Endothelial cell of umbilical vein (primary cell): ENCODE measurements around the gene UNC5C. TPM values are rescaled to one million over a fixed set of nuclear protein-coding genes. Genes with fewer than 3 reads are reported as not detected.

ENCODE experiments used
- BruUV-seq: library from RNA; stranded (reverse); fragments of 400-500 nt; replicated peaks from 2 replicates; lab custom pipeline; 2021; lab: Mats Ljungman, UMichigan
- CTCF ChIA-PET: fragments of 300-600, 350-600 bp; sonication (Branson Sonifier 250); formaldehyde crosslinking; loops from one replicate; lab custom pipeline; 2021; ENCODE audit warnings: antibody characterized with exemption, inconsistent platforms; lab: Charles Lee
- POLR2A ChIA-PET: fragments of 300-600, 350-600 bp; sonication (Branson Sonifier 250); formaldehyde crosslinking; loops from one replicate; lab custom pipeline; 2021; ENCODE audit warnings: antibody characterized with exemption, inconsistent platforms; lab: Charles Lee
- DNase-seq: peaks from one replicate; pipeline ENCODE4 v3.0.0-alpha.2; 2011; ENCODE audit warnings: low read depth, low spot score
- FAIRE-seq: peaks from 2 replicates; lab custom pipeline; 2011; peaks lifted over from hg19 to GRCh38; lab: Jason Lieb, UNC
- H2AFZ ChIP-seq: 2 replicates; pipeline ENCODE4 v1.6.0; 2012; ENCODE audit warnings: low read depth, low read length, control low read depth, inconsistent platforms
- H3K27ac ChIP-seq: 2 replicates; pipeline ENCODE4 v1.5.1; 2011; ENCODE audit warnings: low read depth, mild to moderate bottlenecking, control low read depth, low read length, moderate library complexity; ENCODE audit not compliant: insufficient read depth
- H3K27me3 ChIP-seq, 2 experiments: 2 replicates each; pipeline versions ENCODE4 v1.6.0 to v1.6.1; 2011; ENCODE audit warnings: low read length in 2 of 2, mixed read lengths in 1 of 2; ENCODE audit not compliant: control insufficient read depth in 2 of 2, insufficient read depth in 2 of 2
- H3K36me3 ChIP-seq, 2 experiments: 2 replicates in 1 of 2; 3 replicates in 1 of 2; pipeline ENCODE4 v1.5.1; 2011; ENCODE audit warnings: low read length in 2 of 2, mild to moderate bottlenecking in 1 of 2, moderate library complexity in 1 of 2; ENCODE audit not compliant: control insufficient read depth in 2 of 2, insufficient read depth in 2 of 2; ENCODE audit errors: extremely low read depth in 1 of 2
- H3K4me1 ChIP-seq: 3 replicates; pipeline ENCODE4 v1.5.1; 2011; ENCODE audit warnings: mild to moderate bottlenecking, low read length; ENCODE audit not compliant: control insufficient read depth, insufficient read depth; ENCODE audit errors: extremely low read depth
- H3K4me2 ChIP-seq: 2 replicates; pipeline ENCODE4 v1.6.1; 2011; ENCODE audit warnings: low read length, control low read depth, mixed read lengths; ENCODE audit not compliant: insufficient read depth
- H3K4me3 ChIP-seq, 3 experiments: fragments of 200-600 bp in 1 of 3; sonication (generic), shearing (Covaris generic) in 1 of 3; replicated peaks in 1 of 3; 2 replicates each; pipeline ENCODE4 v1.5.1; 2011 to 2016; ENCODE audit warnings: control low read depth in 3 of 3, low read length in 3 of 3, mild to moderate bottlenecking in 2 of 3, inconsistent platforms in 1 of 3, low read depth in 1 of 3, moderate library complexity in 1 of 3; ENCODE audit not compliant: insufficient read depth in 1 of 3
- H3K79me2 ChIP-seq: 2 replicates; pipeline ENCODE4 v1.6.0; 2012; ENCODE audit warnings: low read length, inconsistent platforms; ENCODE audit not compliant: control insufficient read depth, insufficient read depth
- H3K9ac ChIP-seq: replicated peaks from 2 replicates; pipeline ENCODE3; 2011; ENCODE audit warnings: low read length, control low read depth; ENCODE audit not compliant: insufficient read depth; ENCODE audit errors: extremely low read depth
- H3K9me1 ChIP-seq: replicated peaks from 3 replicates; pipeline ENCODE4 v1.6.0; 2011; ENCODE audit warnings: mild to moderate bottlenecking, low read length; ENCODE audit not compliant: control insufficient read depth, insufficient read depth; ENCODE audit errors: extremely low read depth
- H3K9me3 ChIP-seq: replicated peaks from 2 replicates; pipeline ENCODE4 v1.5.1; 2012; ENCODE audit warnings: low read length, inconsistent platforms; ENCODE audit not compliant: control insufficient read depth, insufficient read depth
- H4K20me1 ChIP-seq: replicated peaks from 2 replicates; pipeline ENCODE3; 2011; ENCODE audit warnings: mild to moderate bottlenecking, low read length; ENCODE audit not compliant: control insufficient read depth, insufficient read depth; ENCODE audit errors: extremely low read depth
- EZH2 ChIP-seq: IDR thresholded peaks from 2 replicates; pipeline ENCODE4 v1.6.1; 2012; ENCODE audit warnings: borderline replicate concordance, low read depth, mild to moderate bottlenecking, moderate library complexity, low read length, inconsistent platforms; ENCODE audit not compliant: severe bottlenecking
- FOS ChIP-seq: IDR thresholded peaks from 2 replicates; pipeline ENCODE4 v1.6.1; 2011; ENCODE audit warnings: mild to moderate bottlenecking, low read length, moderate library complexity, borderline replicate concordance; ENCODE audit not compliant: insufficient read depth
- GATA2 ChIP-seq: IDR thresholded peaks from 2 replicates; pipeline ENCODE4 v1.7.0; 2011; ENCODE audit warnings: low read depth, mild to moderate bottlenecking, moderate library complexity, mixed read lengths, low read length; ENCODE audit not compliant: insufficient read length, insufficient read depth
- JUN ChIP-seq: IDR thresholded peaks from 2 replicates; pipeline ENCODE4 v1.6.1; 2011; ENCODE audit warnings: borderline replicate concordance, low read depth; ENCODE audit not compliant: insufficient read length, insufficient read depth
- MYC ChIP-seq: IDR thresholded peaks from one replicate; pipeline ENCODE4 v1.6.1; 2011; ENCODE audit warnings: mild to moderate bottlenecking, low read depth, low read length
- POLR2A ChIP-seq: IDR thresholded peaks from 2 replicates; pipeline ENCODE4 v1.6.1; 2012; ENCODE audit warnings: low read depth, mild to moderate bottlenecking, control low read depth, low read length
- POLR2AphosphoS5 ChIP-seq: IDR thresholded peaks from 2 replicates; pipeline ENCODE4 v1.6.1; 2012; ENCODE audit warnings: low read depth, mild to moderate bottlenecking, control low read depth, low read length, moderate library complexity; ENCODE audit not compliant: insufficient read depth
- dilution Hi-C: fragments of 300-500 bp; cut with MboI; formaldehyde crosslinking; loops from one replicate; pipeline ENCODE4 v1.15.0; 2019; ENCODE audit warnings: low sequenced_read_pairs; ENCODE audit not compliant: extremely low pct_ligation_motif_present
- intact Hi-C: fragments of 100-400 bp; cut with micrococcal nuclease; formaldehyde crosslinking; loops from one replicate; pipeline ENCODE4 v1.10.0; 2022
- polyA plus RNA-seq, 4 experiments: library from polyadenylated mRNA; depleted of rRNA in 3 of 4; stranded (reverse) in 3 of 4; unstranded in 1 of 4; fragments of >200 nt; gene quantifications; 2 replicates each; pipeline versions ENCODE4 v1.2.1 to v1.2.3, GENCODE V29; 2011 to 2012; ENCODE audit warnings: missing spikeins in 1 of 4
- total RNA-seq: library from RNA; stranded (reverse); gene quantifications from 2 replicates; pipeline ENCODE4 v1.2.3, GENCODE V29; 2021
- TF ChIP-seq, protein P1 (sequence below): IDR thresholded peaks from 2 replicates; pipeline ENCODE4 v1.6.1; 2011; ENCODE audit not compliant: insufficient read depth, insufficient read length
- TF ChIP-seq, protein P2 (sequence below), 2 donors: IDR thresholded peaks; 1 replicate in 1 of 2; 2 replicates in 1 of 2; pipeline ENCODE4 v1.5.1; 2011; ENCODE audit warnings: low read length in 2 of 2, mild to moderate bottlenecking in 2 of 2, moderate library complexity in 2 of 2, control low read depth in 1 of 2, inconsistent platforms in 1 of 2, low read depth in 1 of 2; ENCODE audit not compliant: insufficient read depth in 1 of 2; ENCODE audit errors: extremely low read depth in 1 of 2

The UNC5C gene
- total and polyA plus RNA-seq, 2 donors (not counting 3 experiments of a cell fraction or from before 2014, with no cell fraction given), result 0.44 to 0.53 TPM

- dilution Hi-C loops (no loop called here), intact Hi-C loops (no loop called here)
- Histone ChIP-seq H3K4me3 (no peak overlapping the region), H3K4me1 (no peaks in the 10 kb centered on the region), H3K36me3 (no peaks in the 10 kb centered on the region), H3K9ac (no peak overlapping the region), H4K20me1 (no peaks in the 10 kb centered on the region), H3K4me2 (no peak overlapping the region), H2AFZ (no peak overlapping the region), H3K27me3 (peaks cover 0 to 2% of the 10 kb centered on the region in 2 experiments), H3K9me3 (no peaks in the 10 kb centered on the region), H3K79me2 (no peaks in the 10 kb centered on the region), H3K9me1 (no peaks in the 10 kb centered on the region), H3K27ac (no peak overlapping the region)
- POLR2A ChIA-PET, result no interaction called here
- BruUV-seq, result no TSS peak
- FAIRE-seq (no peak), DNase-seq (no peak)
- TF ChIP-seq MYC (no peak), GATA2 (no peak), POLR2A (no peak), EZH2 (no peak), JUN (no peak), POLR2AphosphoS5 (no peak), FOS (no peak)
- TF ChIP-seq, protein P1, sequence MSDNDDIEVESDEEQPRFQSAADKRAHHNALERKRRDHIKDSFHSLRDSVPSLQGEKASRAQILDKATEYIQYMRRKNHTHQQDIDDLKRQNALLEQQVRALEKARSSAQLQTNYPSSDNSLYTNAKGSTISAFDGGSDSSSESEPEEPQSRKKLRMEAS, result no peak
- TF ChIP-seq, protein P2, sequence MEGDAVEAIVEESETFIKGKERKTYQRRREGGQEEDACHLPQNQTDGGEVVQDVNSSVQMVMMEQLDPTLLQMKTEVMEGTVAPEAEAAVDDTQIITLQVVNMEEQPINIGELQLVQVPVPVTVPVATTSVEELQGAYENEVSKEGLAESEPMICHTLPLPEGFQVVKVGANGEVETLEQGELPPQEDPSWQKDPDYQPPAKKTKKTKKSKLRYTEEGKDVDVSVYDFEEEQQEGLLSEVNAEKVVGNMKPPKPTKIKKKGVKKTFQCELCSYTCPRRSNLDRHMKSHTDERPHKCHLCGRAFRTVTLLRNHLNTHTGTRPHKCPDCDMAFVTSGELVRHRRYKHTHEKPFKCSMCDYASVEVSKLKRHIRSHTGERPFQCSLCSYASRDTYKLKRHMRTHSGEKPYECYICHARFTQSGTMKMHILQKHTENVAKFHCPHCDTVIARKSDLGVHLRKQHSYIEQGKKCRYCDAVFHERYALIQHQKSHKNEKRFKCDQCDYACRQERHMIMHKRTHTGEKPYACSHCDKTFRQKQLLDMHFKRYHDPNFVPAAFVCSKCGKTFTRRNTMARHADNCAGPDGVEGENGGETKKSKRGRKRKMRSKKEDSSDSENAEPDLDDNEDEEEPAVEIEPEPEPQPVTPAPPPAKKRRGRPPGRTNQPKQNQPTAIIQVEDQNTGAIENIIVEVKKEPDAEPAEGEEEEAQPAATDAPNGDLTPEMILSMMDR (IDR thresholded peaks at IDR 0.05; ENCODE audit: extremely low read depth in 1 of 2, insufficient read depth in 1 of 2, low read depth in 1 of 2, low read length in 2 of 2), result no peak
- CTCF ChIA-PET, result no interaction called here
These were observed 13.6 kb downstream of the UNC5C start for GRCh38 chr4:95535180-95535579.
